H9 (cell line): ENCODE results near the gene SEC16B. TPM values are rescaled to one million over a fixed set of nuclear protein-coding genes. Genes with fewer than 3 reads are reported as not detected.
A peak's percentile ranks its signal among the peaks of the same experiment; 100 is the strongest.

ENCODE experiments used
- DNase-seq: peaks from one replicate; pipeline ENCODE4 v3.0.0-alpha.2; 2017
- H2AFZ ChIP-seq: one replicate; pipeline ENCODE4 v1.6.1; 2013; ENCODE audit warnings: mild to moderate bottlenecking, low read length, control low read depth, moderate library complexity
- H2AK5ac ChIP-seq: 2 replicates; pipeline ENCODE4 v1.6.1; 2013; ENCODE audit warnings: low read length, control low read depth, mixed read lengths; ENCODE audit not compliant: insufficient read length
- H2BK120ac ChIP-seq: one replicate; pipeline ENCODE4 v1.6.1; 2013; ENCODE audit warnings: low read depth, mild to moderate bottlenecking, low read length, control low read depth, inconsistent platforms; ENCODE audit not compliant: poor library complexity, severe bottlenecking
- H2BK12ac ChIP-seq: 2 replicates; pipeline ENCODE4 v1.6.1; 2013; ENCODE audit warnings: low read length, control low read depth, mixed read lengths, low read depth; ENCODE audit not compliant: insufficient read length
- H2BK15ac ChIP-seq: 2 replicates; pipeline ENCODE4 v1.6.1; 2013; ENCODE audit warnings: low read depth, low read length, control low read depth
- H2BK20ac ChIP-seq: one replicate; pipeline ENCODE4 v1.6.1; 2013; ENCODE audit warnings: low read depth, mild to moderate bottlenecking, low read length, control low read depth, inconsistent platforms; ENCODE audit not compliant: poor library complexity, severe bottlenecking
- H2BK5ac ChIP-seq: 2 replicates; pipeline ENCODE4 v1.6.1; 2013; ENCODE audit warnings: low read length, control low read depth, mixed read lengths; ENCODE audit not compliant: insufficient read length
- H3K14ac ChIP-seq: 2 replicates; pipeline ENCODE4 v1.6.1; 2013; ENCODE audit warnings: low read length, control low read depth; ENCODE audit not compliant: insufficient read depth
- H3K18ac ChIP-seq: 2 replicates; pipeline ENCODE4 v1.6.1; 2013; ENCODE audit warnings: low read depth, mild to moderate bottlenecking, mixed read lengths, low read length, control low read depth; ENCODE audit not compliant: insufficient read length
- H3K23ac ChIP-seq: 2 replicates; pipeline ENCODE4 v1.6.1; 2013; ENCODE audit warnings: low read length, control low read depth, mixed read lengths, low read depth; ENCODE audit not compliant: insufficient read length
- H3K23me2 ChIP-seq: 2 replicates; pipeline ENCODE4 v1.6.1; 2013; ENCODE audit warnings: low read depth, mild to moderate bottlenecking, mixed read lengths, low read length, control low read depth; ENCODE audit not compliant: insufficient read length, poor library complexity, severe bottlenecking
- H3K27ac ChIP-seq: 2 replicates; pipeline ENCODE4 v1.5.1; 2013; ENCODE audit warnings: low read length, control low read depth, mixed read lengths, low read depth; ENCODE audit not compliant: insufficient read length
- H3K27me3 ChIP-seq: 2 replicates; pipeline ENCODE4 v1.6.1; 2013; ENCODE audit warnings: low read length, control low read depth, inconsistent platforms; ENCODE audit not compliant: insufficient read depth
- H3K4ac ChIP-seq: 2 replicates; pipeline ENCODE4 v1.6.1; 2013; ENCODE audit warnings: low read depth, mild to moderate bottlenecking, control low read depth, inconsistent platforms, low read length, moderate library complexity
- H3K4me1 ChIP-seq: 2 replicates; pipeline ENCODE4 v1.6.1; 2013; ENCODE audit warnings: low read length, control low read depth, inconsistent platforms; ENCODE audit not compliant: insufficient read depth
- H3K4me2 ChIP-seq: 2 replicates; pipeline ENCODE4 v1.6.1; 2013; ENCODE audit warnings: low read length, control low read depth, mixed read lengths; ENCODE audit not compliant: insufficient read length, insufficient read depth
- H3K56ac ChIP-seq: 2 replicates; pipeline ENCODE4 v1.6.1; 2013; ENCODE audit warnings: low read depth, mild to moderate bottlenecking, mixed read lengths, low read length, control low read depth; ENCODE audit not compliant: insufficient read length
- H3K79me1 ChIP-seq: 2 replicates; pipeline ENCODE4 v1.6.1; 2013; ENCODE audit warnings: low read depth, mild to moderate bottlenecking, moderate library complexity, low read length, control low read depth, inconsistent platforms; ENCODE audit not compliant: insufficient read depth, poor library complexity, severe bottlenecking
- H3K79me2 ChIP-seq: 2 replicates; pipeline ENCODE4 v1.6.1; 2013; ENCODE audit warnings: low read length, control low read depth, inconsistent platforms; ENCODE audit not compliant: insufficient read depth
- H3K9ac ChIP-seq: 2 replicates; pipeline ENCODE4 v1.6.1; 2013; ENCODE audit warnings: low read length, control low read depth, mixed read lengths; ENCODE audit not compliant: insufficient read length; ENCODE audit errors: extremely low read depth
- H3K9me3 ChIP-seq: one replicate; pipeline ENCODE4 v1.6.1; 2013; ENCODE audit warnings: low read depth, low read length, inconsistent platforms; ENCODE audit not compliant: control insufficient read depth
- H3T11ph ChIP-seq: one replicate; pipeline ENCODE4 v1.6.1; 2013; ENCODE audit warnings: mild to moderate bottlenecking, low read length, control low read depth, inconsistent platforms
- H4K20me1 ChIP-seq: one replicate; pipeline ENCODE4 v1.6.1; 2013; ENCODE audit not compliant: control insufficient read depth, insufficient read length, insufficient read depth
- H4K5ac ChIP-seq: 2 replicates; pipeline ENCODE4 v1.6.1; 2013; ENCODE audit warnings: low read depth, mild to moderate bottlenecking, mixed read lengths, low read length, control low read depth; ENCODE audit not compliant: insufficient read length
- H4K8ac ChIP-seq: replicated peaks from 2 replicates; pipeline ENCODE4 v1.6.1; 2013; ENCODE audit warnings: low read length, control low read depth, mixed read lengths, low read depth; ENCODE audit not compliant: insufficient read length
- H4K91ac ChIP-seq: 2 replicates; pipeline ENCODE4 v1.6.1; 2013; ENCODE audit warnings: low read depth, mild to moderate bottlenecking, moderate library complexity, mixed read lengths, low read length, control low read depth; ENCODE audit not compliant: insufficient read length
- H3K27ac Mint-ChIP-seq, 3 experiments: 2 replicates in 2 of 3; 3 replicates in 1 of 3; pipeline ENCODE4 v1.8.0; 2020 to 2021; ENCODE audit warnings: mixed read lengths in 3 of 3, mild to moderate bottlenecking in 1 of 3, moderate library complexity in 1 of 3
- H3K27me3 Mint-ChIP-seq: 2 replicates; pipeline ENCODE4 v1.8.0; 2021; ENCODE audit warnings: low read depth, mild to moderate bottlenecking, moderate library complexity, mixed read lengths
- H3K36me3 Mint-ChIP-seq, 3 experiments: 2 replicates in 2 of 3; 3 replicates in 1 of 3; pipeline ENCODE4 v1.8.0; 2020 to 2021; ENCODE audit warnings: low read depth in 3 of 3, mixed read lengths in 3 of 3; ENCODE audit not compliant: insufficient read depth in 1 of 3
- H3K4me1 Mint-ChIP-seq, 2 experiments: 2 replicates each; pipeline ENCODE4 v1.8.0; 2020; ENCODE audit warnings: mixed read lengths in 2 of 2
- H3K4me3 Mint-ChIP-seq, 2 experiments: 2 replicates in 1 of 2; 3 replicates in 1 of 2; pipeline ENCODE4 v1.8.0; 2020 to 2021; ENCODE audit warnings: mild to moderate bottlenecking in 2 of 2, mixed read lengths in 2 of 2, moderate library complexity in 1 of 2
- H3K9me3 Mint-ChIP-seq, 2 experiments: 2 replicates in 1 of 2; 3 replicates in 1 of 2; pipeline ENCODE4 v1.8.0; 2020; ENCODE audit warnings: mild to moderate bottlenecking in 2 of 2, mixed read lengths in 2 of 2, moderate library complexity in 1 of 2
- WGBS: extraction: QIAGEN DNeasy Blood & Tissue Kit; methylation state at CpG from one replicate; pipeline ENCODE4 v1.1.7; 2013; ENCODE audit warnings: missing lambda C conversion rate, low lambda C conversion rate, mixed read lengths; ENCODE audit not compliant: insufficient read length; ENCODE audit errors: extremely low coverage; 5-methylcytosine and 5-hydroxymethylcytosine counted together
- total RNA-seq: library from RNA; stranded (reverse); gene quantifications from 2 replicates; pipeline ENCODE4 v1.2.1, GENCODE V29; 2021
- TF ChIP-seq, protein P1 (sequence below): fragments of 200-600 bp; sonication (generic); conservative IDR thresholded peaks from 3 replicates; pipeline ENCODE4 v1.8.0; 2021; ENCODE audit warnings: antibody characterized with exemption, mild to moderate bottlenecking

The SEC16B gene
- total RNA-seq, 1 experiment from 2014 or later: 0.83 TPM

GRCh38 chr1:177914603-177915002 lies 55.3 kb downstream of the SEC16B start:
- Histone ChIP-seq H3T11ph (no peak overlapping the region), H3K79me1 (no peaks in the 10 kb centered on the region), H3K23me2 (no peaks in the 10 kb centered on the region), H4K8ac (no peak overlapping the region), H4K91ac (no peak overlapping the region), H2AFZ (no peak overlapping the region), H3K18ac (no peak overlapping the region), H3K4me2 (no peak overlapping the region), H3K23ac (no peak overlapping the region), H2BK20ac (no peak overlapping the region), H4K20me1 (no peaks in the 10 kb centered on the region), H3K9ac (no peak overlapping the region), H3K79me2 (no peaks in the 10 kb centered on the region), H3K14ac (no peak overlapping the region), H3K27ac (no peak overlapping the region), H2BK12ac (no peak overlapping the region), H2AK5ac (no peak overlapping the region), H3K4ac (no peak overlapping the region), H3K4me1 (no peaks in the 10 kb centered on the region), H4K5ac (no peak overlapping the region), H3K27me3 (no peaks in the 10 kb centered on the region), H3K9me3 (no peaks in the 10 kb centered on the region), H2BK5ac (no peak overlapping the region), H2BK120ac (no peak overlapping the region), H2BK15ac (peak overlapping the region; percentile 44; the same call in 1 of the 2 replicates), H3K56ac (no peak overlapping the region)
- no peak for DNase-seq
- Mint-ChIP-seq H3K9me3 (peaks cover 2 to 4% of the 10 kb centered on the region in 2 experiments; a peak in 3 of 5 replicates), H3K4me3 (no peak overlapping the region), H3K27me3 (peaks cover 5% of the 10 kb centered on the region), H3K4me1 (0 out of 4 replicates have a peak, but pooled peaks cover 0 to 2% of the 10 kb centered on the region in 2 experiments), H3K36me3 (no peaks in the 10 kb centered on the region), H3K27ac (no peak overlapping the region)
- no CpG with 5 or more reads among the region's 7 CpGs for WGBS
- TF ChIP-seq, protein P1, sequence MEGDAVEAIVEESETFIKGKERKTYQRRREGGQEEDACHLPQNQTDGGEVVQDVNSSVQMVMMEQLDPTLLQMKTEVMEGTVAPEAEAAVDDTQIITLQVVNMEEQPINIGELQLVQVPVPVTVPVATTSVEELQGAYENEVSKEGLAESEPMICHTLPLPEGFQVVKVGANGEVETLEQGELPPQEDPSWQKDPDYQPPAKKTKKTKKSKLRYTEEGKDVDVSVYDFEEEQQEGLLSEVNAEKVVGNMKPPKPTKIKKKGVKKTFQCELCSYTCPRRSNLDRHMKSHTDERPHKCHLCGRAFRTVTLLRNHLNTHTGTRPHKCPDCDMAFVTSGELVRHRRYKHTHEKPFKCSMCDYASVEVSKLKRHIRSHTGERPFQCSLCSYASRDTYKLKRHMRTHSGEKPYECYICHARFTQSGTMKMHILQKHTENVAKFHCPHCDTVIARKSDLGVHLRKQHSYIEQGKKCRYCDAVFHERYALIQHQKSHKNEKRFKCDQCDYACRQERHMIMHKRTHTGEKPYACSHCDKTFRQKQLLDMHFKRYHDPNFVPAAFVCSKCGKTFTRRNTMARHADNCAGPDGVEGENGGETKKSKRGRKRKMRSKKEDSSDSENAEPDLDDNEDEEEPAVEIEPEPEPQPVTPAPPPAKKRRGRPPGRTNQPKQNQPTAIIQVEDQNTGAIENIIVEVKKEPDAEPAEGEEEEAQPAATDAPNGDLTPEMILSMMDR: no peak
